ENCODE measurements around the gene C1orf105.

Gene C1orf105

DNA sequence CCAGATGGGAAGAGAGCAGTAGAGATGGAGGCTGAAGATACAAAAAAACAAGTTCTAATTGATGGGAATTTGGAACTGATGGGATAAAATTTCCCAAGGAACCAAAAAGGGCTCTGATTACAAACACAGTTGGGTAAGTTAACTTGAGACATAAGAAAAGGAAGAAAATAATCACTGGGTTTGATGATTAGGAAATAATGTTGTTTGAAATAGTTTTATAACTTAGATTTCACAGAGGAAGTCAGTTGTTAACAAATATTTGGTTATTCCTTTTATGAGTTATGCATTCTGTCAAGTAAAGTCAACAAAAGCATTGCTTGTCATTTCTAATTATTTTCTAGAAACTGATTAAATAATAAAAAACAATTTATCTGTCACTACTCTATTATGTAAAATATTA lies 92.1 kb downstream of the C1orf105 start:
- Histone ChIP-seq H3K9me3 (ENCODE audit: insufficient read depth, low read length) (no peaks in the 10 kb centered on the region), H3K36me3 (ENCODE audit: low read length) (no peaks in the 10 kb centered on the region), H2AFZ (ENCODE audit: low read depth, low read length, severe bottlenecking) (no peak overlapping the region), H3K9me2 (replicated peaks; ENCODE audit: insufficient read depth, low read length) (no peaks in the 10 kb centered on the region), H3K27me3 (ENCODE audit: low read length) (no peaks in the 10 kb centered on the region), H3F3A (ENCODE audit: insufficient read depth) (no peaks in the 10 kb centered on the region), H4K20me1 (ENCODE audit: low read depth, low read length) (no peaks in the 10 kb centered on the region), H3K4me3 (ENCODE audit: insufficient read depth, low read length, poor library complexity, severe bottlenecking) (no peak overlapping the region), H3K9ac (ENCODE audit: low read length) (no peak overlapping the region), H3K4me2 (ENCODE audit: low read depth, low read length, poor library complexity, severe bottlenecking) (no peak overlapping the region), H3K79me2 (ENCODE audit: insufficient read depth, low read length) (no peaks in the 10 kb centered on the region), H3K27ac (ENCODE audit: low read depth, low read length) (no peak overlapping the region)
- TF ChIP-seq CTCF (IDR thresholded peaks at IDR 0.05; ENCODE audit: insufficient read depth, low read length, poor library complexity, severe bottlenecking) (no peak), EZH2phosphoT487 (conservative IDR thresholded peaks at IDR 0.05; ENCODE audit: low read length) (no peak)

DNA sequence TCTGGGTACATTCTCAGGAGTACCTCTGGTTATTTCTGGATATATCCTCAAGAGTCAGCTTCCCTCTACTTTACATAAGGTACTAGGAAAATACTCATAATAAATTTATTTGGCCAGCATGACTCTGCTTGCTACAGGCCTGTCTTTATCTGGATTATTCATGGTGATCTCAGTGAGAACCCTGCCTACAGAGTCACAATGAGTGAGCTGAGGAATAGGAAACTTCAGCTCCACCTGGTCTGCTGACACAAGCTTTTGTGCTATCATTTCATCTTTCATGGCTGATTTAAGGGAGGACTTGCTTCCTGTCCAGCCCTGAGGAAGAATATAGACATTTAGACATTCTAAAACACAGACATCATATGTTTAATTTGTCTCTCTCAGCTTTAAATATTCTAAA lies 93.0 kb downstream of the C1orf105 start:
- Histone ChIP-seq H4K20me1 (ENCODE audit: low read depth, low read length) (no peaks in the 10 kb centered on the region), H3K4me3 (ENCODE audit: insufficient read depth, low read length, poor library complexity, severe bottlenecking) (no peak overlapping the region), H3K79me2 (ENCODE audit: insufficient read depth, low read length) (no peaks in the 10 kb centered on the region), H3K27me3 (ENCODE audit: low read length) (no peaks in the 10 kb centered on the region), H3K9ac (ENCODE audit: low read length) (no peak overlapping the region), H3K4me2 (ENCODE audit: low read depth, low read length, poor library complexity, severe bottlenecking) (no peak overlapping the region), H3K9me2 (replicated peaks; ENCODE audit: insufficient read depth, low read length) (no peaks in the 10 kb centered on the region), H3F3A (ENCODE audit: insufficient read depth) (no peaks in the 10 kb centered on the region), H2AFZ (ENCODE audit: low read depth, low read length, severe bottlenecking) (no peak overlapping the region), H3K27ac (ENCODE audit: low read depth, low read length) (no peak overlapping the region), H3K36me3 (ENCODE audit: low read length) (no peaks in the 10 kb centered on the region), H3K9me3 (ENCODE audit: insufficient read depth, low read length) (no peaks in the 10 kb centered on the region)
- TF ChIP-seq EZH2phosphoT487 (conservative IDR thresholded peaks at IDR 0.05; ENCODE audit: low read length) (no peak), CTCF (IDR thresholded peaks at IDR 0.05; ENCODE audit: insufficient read depth, low read length, poor library complexity, severe bottlenecking) (no peak)

GRCh38 chr1:172514108-172514507 lies 93.6 kb downstream of the C1orf105 start:
- Histone ChIP-seq H2AFZ (ENCODE audit: low read depth, low read length, severe bottlenecking) (no peak overlapping the region), H3K9ac (ENCODE audit: low read length) (no peak overlapping the region), H3K27me3 (ENCODE audit: low read length) (no peaks in the 10 kb centered on the region), H3K9me3 (ENCODE audit: insufficient read depth, low read length) (no peaks in the 10 kb centered on the region), H3K36me3 (ENCODE audit: low read length) (no peaks in the 10 kb centered on the region), H3K9me2 (replicated peaks; ENCODE audit: insufficient read depth, low read length) (no peaks in the 10 kb centered on the region), H3K79me2 (ENCODE audit: insufficient read depth, low read length) (no peaks in the 10 kb centered on the region), H3F3A (ENCODE audit: insufficient read depth) (no peaks in the 10 kb centered on the region), H3K4me3 (ENCODE audit: insufficient read depth, low read length, poor library complexity, severe bottlenecking) (no peak overlapping the region), H4K20me1 (ENCODE audit: low read depth, low read length) (no peaks in the 10 kb centered on the region), H3K27ac (ENCODE audit: low read depth, low read length) (no peak overlapping the region), H3K4me2 (ENCODE audit: low read depth, low read length, poor library complexity, severe bottlenecking) (no peak overlapping the region)
- no peak for TF ChIP-seq EZH2phosphoT487 (conservative IDR thresholded peaks at IDR 0.05; ENCODE audit: low read length)
- no peak for TF ChIP-seq CTCF (IDR thresholded peaks at IDR 0.05; ENCODE audit: insufficient read depth, low read length, poor library complexity, severe bottlenecking)

DNA sequence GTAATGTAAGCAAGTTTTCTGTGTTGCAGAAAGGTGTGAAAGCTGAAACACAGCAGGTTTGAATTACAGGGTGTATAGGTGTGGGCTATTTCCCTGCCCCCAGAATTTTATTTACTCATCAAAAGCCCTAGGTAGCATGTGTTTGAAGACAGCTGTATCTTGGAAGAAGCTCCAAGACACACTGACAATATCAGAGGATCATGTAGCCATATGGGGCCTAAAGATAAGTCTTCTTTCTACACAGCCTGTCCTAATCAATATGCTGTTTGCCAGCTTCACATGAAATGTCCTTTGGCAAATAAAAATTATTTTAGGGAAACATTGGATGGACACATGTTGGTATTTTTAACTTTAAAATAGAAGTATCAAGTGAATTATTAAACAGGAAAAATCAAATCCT lies 95.0 kb downstream of the C1orf105 start:
- H3K27me3 ChIP-seq (ENCODE audit: low read length), result no peaks in the 10 kb centered on the region
- no peaks in the 10 kb centered on the region for H3F3A ChIP-seq (ENCODE audit: insufficient read depth)
- H3K9me2 ChIP-seq (replicated peaks; ENCODE audit: insufficient read depth, low read length), result no peaks in the 10 kb centered on the region
- H3K9me3 ChIP-seq (ENCODE audit: insufficient read depth, low read length), result no peaks in the 10 kb centered on the region
- H3K9ac ChIP-seq (ENCODE audit: low read length), result no peak overlapping the region
- TF ChIP-seq CTCF (IDR thresholded peaks at IDR 0.05; ENCODE audit: insufficient read depth, low read length, poor library complexity, severe bottlenecking), result no peak
- no peak overlapping the region for H3K4me2 ChIP-seq (ENCODE audit: low read depth, low read length, poor library complexity, severe bottlenecking)
- H3K4me3 ChIP-seq (ENCODE audit: insufficient read depth, low read length, poor library complexity, severe bottlenecking), result no peak overlapping the region
- H3K79me2 ChIP-seq (ENCODE audit: insufficient read depth, low read length), result no peaks in the 10 kb centered on the region
- no peak overlapping the region for H3K27ac ChIP-seq (ENCODE audit: low read depth, low read length)
- no peak overlapping the region for H2AFZ ChIP-seq (ENCODE audit: low read depth, low read length, severe bottlenecking)
- H4K20me1 ChIP-seq (ENCODE audit: low read depth, low read length), result no peaks in the 10 kb centered on the region
- H3K36me3 ChIP-seq (ENCODE audit: low read length), result no peaks in the 10 kb centered on the region

Measured in SU-DHL-6 (cell line).